Stimulated activated naive CD4-positive, alpha-beta T cell (primary cell): ENCODE measurements around the gene MT2A.

Experiments
- DNase-seq, 6 experiments: peaks; one replicate each; lab custom pipeline; 2025; lab: John Stamatoyannopoulos, UW

The MT2A gene

DNA sequence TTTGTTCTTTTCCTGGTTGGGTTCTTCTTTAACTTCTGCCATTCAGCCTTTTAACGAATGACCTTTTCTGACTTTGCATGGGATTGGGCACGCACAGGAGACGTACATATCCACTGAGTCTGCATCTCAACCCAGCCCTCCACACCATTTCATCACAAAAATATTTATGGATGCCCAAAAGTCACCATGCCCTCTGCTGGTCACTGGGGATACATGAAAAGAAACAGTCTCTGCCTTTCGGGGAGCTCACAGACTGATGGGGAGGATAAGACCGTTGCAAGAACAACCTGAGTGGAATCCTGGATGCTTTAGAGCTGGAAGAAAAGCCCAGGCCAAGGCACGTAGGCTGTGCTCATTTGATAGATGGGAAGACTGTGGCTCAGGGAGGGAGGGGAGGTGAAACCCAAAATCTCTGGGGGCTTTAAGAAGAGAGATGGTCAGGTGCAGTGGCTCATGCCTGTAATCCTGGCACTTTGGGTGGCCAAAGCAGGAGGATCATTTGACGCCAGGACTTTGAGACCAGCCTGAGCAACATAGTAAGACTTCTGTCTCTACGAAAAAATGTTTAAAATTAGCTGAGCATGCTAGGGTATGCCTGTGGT lies 7.9 kb upstream of the MT2A start:
- DNase-seq, result peak in 2 of 6 experiments; percentile 6 to 8

DNA sequence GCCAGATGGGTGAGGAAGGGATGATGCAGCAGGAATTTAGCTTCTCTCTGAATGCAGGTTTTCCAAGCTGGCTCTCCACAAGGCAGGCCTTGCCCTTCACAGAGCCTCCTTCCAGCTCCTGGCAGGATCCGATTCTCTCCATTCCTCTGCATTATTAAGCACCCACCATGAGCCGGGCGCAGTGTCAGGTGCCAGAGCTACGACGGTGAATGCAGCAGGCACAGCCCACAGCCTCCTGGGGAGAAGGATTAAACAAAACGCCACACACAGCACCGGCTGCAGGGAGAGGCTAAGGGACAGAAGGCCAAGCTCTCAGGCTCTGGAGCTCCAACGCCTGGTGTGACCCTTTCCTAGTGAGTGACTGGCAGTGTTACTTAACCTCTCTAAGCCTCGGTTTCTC lies 7.1 kb upstream of the MT2A start:
- no peak for DNase-seq

DNA sequence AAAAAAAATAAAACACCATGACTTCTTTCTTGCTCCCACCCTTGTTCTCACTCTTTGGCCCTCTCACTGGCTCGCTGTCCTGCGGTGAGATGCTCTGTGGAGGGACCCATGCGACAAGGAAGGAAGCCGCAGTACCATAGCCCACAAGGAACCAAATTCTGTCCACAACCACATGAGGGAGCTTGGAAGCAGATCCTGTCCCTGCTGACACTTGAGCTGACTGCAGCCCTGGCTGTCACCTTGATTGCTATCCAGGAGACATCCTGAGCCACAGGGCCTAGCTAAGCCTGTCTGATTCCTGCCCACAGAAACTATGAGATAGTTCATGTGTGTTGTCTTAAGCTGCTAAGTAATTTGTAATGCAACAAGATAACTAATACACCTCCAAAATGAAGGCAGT lies 4.8 kb upstream of the MT2A start:
- DNase-seq, result peak in 3 of 6 experiments; percentile 5 to 26 (median 7)

DNA sequence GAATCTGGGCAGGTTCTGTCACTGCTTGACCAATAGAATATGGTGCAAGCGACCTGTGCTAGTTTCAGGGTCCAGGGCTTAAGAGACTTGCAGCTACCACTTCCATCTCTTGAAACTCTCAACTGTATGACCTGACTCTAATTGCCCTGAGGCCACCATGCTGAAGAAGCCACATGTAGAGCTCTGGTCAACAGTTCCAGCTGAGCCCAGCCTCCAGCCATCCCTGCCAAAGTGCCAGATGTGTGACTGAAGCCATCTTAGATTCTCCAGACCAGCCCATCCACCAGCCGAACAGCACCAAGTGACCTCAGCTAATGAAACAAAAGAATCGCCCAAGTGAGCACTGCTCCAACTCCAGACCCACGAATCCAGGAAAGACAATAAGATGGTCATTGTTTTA lies 3.4 kb upstream of the MT2A start:
- no peak for DNase-seq

DNA sequence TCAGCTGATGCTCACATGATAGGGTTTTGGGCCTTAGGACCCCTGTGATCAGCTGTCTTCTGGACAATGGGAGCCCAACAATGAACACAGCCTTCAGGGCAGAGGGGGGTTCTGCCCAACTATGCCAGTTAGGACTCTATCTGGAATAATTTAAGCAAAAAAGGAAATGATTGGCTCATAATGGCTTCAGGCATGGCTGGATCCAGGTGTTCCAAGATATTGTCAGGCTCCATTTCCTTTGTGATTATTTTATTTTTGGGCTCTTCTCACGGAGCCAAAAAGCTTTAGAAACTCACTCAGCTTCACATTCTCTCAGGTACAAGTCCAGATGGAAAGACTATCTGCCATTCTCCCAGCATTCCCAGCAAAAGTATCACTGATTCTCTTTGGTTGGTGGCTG lies 2.9 kb upstream of the MT2A start:
- DNase-seq, result no peak

DNA sequence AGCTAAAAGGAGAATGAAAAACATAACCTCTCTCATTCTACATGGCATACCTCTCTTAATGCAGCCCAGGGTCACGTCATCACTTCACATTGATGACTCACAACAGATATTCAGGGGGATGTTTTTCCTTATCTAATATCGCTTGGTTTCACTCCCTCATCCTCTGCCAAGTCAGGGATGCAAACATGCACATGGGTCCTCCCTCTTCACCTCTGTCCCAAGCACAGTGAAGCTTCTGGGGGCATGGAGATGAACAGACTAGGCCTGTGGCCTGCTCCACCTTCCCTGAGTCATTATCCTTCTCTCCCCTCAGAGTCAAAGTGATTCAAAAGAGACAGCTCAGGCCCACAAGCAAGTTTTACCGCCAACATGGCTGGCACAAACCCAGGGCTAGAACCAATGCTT lies 2.3 kb upstream of the MT2A start:
- no peak for DNase-seq

DNA sequence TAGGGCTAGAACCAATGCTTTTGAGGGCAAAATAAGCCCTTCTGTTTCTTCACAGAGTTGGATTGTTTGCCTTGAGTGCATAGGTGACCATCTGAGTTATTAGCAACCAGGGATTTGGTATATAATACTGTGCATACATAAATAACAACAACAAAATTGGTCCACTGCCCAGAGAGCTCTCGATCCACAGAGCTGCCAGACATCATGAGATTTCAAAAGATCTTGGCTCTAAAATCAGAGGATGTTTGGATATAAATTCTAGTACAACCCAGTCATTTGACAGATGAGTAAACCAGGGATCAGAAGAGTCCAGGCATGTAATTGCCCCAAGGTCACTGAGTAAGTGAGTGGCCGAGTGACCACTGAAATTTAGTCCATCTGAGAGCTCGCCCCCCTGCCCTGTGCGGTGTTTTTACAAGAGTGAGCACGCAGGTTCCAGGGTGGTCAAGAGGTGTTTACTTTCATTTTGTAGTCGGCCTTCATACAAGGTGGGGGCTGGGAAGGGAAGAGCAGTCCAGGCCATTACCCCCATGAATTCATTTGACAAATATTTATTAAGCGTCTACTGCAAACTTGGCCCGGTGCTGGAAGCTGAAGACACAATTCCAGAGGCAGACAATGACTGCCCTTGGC lies 1.8 kb upstream of the MT2A start:
- DNase-seq, result no peak

DNA sequence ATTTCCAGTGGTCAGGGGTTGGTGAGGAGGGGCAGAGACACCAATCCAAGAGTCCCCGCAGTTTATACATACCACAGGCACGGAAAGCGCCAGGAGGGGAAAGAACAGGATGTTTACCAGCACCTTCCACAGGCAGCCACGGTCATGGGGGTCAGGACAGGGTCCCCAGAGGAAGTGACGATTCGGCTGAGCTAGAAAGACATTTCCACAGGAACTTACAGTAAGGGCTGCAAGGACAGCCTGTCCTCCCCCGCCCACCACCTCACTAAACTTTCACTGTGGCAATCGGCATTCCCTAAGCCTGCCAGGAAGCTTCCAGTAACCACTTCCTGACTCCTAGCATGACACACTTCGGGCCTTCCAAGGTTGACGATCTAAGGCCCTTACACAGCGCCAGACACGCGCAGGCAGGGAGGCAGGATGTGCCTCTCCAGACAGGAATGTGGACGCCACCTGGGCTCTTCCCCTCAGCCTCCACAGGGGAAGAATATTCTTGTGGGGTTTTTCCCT lies 1.2 kb upstream of the MT2A start:
- DNase-seq, result peak in 4 of 6 experiments; percentile 6 to 32 (median 23)

DNA sequence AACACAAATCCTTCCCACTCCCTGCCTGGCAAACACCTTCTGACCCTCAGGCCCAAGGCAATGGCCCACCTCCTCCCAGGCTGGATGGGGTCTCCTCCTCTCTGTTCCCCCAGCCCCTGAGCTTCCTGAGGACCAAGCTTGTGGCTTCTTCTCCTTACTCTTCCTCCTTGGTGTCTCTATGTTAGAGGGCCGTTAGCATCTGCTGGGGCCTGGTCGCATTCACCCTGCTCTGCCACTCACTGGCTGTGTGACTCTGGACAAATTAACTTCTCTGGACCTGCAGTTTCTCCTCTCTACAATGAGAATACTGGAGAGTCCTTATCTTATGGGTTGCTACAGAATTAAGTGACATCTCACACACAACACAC lies 725 bp upstream of the MT2A start:
- no peak for DNase-seq

DNA sequence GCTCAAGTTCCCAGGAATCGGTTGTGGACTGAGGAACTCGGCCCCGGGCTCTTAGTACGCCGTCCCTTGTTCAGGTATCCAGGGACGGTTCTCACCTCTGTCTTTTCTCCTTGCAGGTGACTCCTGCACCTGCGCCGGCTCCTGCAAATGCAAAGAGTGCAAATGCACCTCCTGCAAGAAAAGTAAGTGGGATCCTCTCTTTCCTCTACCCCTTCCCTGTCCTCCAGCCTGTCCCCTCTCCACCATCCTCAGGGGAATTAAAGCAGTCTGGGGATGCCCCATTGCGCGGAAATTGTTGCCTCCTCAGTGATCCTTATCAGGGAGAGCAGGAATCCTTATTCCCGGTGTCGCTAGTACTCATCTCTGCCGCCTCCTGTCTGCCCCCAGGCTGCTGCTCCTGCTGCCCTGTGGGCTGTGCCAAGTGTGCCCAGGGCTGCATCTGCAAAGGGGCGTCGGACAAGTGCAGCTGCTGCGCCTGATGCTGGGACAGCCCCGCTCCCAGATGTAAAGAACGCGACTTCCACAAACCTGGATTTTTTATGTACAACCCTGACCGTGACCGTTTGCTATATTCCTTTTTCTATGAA lies 585 bp downstream of the MT2A start:
- DNase-seq, result no peak

DNA sequence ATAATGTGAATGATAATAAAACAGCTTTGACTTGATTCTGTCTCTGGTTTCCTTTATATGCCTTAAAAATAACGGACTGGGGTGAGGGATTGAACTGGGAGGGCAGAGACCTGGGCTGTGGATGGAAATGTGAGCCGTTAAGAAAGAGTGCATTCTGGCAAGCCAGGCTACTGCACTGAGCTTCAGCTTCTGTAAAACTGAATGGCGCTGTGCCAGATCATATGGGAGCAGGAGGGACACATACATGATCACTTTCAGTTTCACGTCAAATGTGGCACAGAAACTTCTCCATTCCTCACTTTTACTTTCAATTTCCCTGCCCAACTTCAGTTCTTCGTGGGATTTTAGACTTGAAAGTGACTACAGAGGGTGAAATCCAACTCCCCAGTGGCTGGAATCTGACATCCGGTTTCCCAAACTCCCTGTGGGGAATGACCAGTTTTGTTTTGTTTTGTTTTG lies 1.1 kb downstream of the MT2A start:
- DNase-seq, result peak; percentile 25 to 83 (median 75)

DNA sequence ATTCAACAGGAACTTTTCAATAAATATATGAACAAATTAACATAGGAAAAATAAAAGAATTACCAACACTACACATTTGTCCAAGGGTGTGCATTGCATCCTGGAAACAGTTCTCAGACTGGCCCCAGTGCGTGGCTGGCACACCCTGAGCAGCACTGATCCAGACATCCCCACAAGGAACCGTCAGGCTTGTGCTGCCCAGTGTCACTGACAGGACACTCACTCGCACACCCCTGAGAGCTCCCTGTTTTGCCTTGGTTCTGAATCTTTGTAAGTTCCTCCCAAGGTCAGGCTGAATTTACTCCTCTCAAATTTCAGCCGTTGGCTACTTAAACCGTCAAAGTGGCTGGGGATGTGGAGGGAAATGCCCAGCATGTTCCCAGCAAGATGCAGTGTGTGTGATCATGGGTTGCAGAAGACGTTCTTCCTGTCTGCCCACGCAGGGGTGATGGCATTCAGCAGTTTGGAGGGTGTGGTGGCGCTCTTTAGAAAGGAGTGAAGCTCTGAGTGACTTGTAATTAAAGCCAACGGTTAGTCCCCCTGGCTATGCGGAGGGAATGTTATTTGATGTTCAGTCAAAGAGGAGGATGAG lies 1.7 kb downstream of the MT2A start:
- peak; percentile 51 to 78 (median 64) for DNase-seq

DNA sequence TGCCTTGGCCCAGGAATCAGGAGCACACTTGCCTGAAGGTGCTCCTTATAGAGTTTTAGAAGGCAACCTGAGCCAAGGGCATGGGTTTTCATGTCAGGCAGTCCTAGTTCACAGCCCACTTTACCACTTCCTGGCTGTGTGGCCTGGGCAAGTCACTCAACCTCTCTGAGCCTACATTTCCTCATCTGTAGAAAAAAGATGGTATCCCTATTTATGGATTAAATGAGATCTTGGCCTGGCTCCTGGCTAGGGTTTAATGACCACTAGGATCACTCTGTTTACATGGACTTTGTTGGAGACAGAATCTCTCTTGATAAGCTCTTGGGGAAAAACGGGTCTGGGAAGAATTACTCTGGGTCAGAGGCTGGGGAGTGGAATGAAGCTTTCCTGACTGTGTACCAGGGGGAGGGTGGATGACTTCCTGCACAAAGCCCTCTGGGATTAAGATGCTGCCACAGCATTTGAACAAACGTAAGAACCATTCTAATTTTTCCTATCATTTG lies 2.3 kb downstream of the MT2A start:
- DNase-seq, result no peak

DNA sequence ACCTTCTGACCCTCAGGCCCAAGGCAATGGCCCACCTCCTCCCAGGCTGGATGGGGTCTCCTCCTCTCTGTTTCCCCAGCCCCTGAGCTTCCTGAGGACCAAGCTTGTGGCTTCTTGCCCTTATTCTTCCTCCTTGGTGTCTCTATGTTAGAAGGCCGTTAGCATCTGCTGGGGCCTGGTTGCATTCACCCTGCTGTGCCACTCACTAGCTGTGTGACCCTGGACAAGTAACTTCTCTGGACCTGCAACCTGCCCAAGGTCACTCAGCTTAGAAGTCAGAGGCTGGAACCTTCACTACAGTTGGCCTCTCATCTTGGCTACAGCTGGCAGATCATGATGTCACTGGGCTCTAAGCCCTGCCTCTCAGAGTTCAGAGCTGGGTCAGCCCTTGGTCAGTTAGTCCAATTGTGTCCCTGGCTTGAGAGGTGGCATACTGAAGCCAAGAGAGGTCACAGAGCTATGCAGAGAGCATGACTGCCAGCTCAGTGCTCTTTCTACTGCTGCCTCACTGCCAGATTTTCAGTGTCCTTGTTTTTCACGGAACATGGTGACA lies 3.0 kb downstream of the MT2A start:
- no peak for DNase-seq

DNA sequence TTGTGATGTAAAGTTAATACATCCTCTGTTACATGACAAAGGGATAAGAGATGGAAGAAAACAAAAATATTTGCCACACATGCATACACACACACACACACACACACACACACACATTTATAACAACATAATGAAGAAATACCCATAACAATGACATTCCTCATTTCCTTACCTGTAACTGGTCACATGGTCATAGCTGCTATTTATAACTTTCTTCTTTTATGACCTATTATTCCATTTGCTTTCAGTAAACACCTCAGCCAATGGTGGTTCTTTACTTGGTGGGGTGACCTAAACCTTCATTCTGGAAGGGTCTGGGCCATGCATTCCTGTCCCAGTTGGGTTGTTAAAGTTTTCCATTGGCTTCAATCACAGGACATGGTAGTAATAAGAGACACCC lies 5.3 kb downstream of the MT2A start:
- no peak for DNase-seq

DNA sequence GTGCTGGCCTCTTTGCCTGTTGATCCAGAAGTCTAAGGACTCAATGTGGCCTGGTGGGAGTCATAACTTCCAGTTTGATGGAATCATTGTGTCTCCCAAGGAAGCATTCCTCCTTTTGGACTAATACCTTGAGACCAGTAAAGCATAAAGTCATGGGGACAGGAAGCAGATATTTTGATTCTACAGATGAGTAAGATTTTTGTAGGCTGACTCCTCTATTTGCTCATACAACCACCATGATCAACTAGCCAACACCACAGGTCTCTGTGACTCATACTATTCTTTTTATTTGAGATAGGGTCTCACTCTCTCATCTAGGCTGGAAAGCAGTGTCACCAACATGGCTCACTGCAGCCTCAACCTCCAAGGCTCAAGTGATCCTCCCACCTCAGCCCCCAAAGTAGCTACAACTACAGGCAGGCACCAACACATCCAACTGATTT lies 6.2 kb downstream of the MT2A start:
- no peak for DNase-seq

DNA sequence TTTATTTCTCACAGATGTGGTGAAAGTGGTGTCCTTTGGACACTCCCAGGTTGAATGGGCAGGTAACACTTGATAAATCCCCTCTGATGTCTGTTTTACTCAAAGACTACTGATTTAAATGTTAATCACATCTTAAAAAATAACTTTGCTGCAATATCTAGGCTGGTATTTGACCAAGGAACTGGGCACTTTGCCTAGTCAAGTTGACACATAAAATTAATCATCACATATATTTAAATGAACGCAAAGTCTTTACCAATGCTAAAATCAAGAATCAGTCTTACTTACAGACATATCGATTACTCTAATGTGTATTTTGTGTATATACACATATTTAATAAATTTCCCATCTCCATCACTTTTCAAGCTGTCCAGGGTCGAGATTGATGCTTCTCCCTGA lies 7.0 kb downstream of the MT2A start:
- DNase-seq, result no peak

DNA sequence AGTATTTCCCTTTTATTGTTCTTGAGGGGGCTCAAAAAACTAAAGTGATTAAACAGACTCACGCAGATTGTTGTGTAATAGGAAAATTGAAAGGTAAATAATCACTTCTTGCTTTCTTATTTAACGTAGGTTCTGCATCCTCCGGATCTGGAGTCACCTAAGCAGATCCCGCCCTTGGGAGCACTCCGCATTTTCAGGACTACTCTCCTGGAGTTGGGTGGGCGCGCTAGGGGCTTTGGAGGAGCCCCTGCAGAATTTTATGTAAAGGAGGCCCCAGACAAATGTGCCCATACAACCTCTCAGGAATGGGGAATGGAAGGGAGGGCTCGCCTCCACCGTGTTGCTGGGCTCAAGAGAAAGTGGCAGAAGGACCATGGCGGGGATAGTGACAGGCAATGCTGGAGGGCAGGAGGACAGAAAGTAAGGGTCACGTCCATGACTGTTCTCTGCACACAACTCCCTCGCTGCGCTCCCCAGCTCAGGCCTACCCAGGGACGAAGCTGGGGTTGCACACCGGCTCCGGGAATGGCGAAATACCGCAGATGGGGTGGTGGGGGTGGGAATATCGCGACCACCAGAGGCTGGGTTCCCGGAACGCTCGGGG lies 8.3 kb downstream of the MT2A start:
- DNase-seq, result no peak

DNA sequence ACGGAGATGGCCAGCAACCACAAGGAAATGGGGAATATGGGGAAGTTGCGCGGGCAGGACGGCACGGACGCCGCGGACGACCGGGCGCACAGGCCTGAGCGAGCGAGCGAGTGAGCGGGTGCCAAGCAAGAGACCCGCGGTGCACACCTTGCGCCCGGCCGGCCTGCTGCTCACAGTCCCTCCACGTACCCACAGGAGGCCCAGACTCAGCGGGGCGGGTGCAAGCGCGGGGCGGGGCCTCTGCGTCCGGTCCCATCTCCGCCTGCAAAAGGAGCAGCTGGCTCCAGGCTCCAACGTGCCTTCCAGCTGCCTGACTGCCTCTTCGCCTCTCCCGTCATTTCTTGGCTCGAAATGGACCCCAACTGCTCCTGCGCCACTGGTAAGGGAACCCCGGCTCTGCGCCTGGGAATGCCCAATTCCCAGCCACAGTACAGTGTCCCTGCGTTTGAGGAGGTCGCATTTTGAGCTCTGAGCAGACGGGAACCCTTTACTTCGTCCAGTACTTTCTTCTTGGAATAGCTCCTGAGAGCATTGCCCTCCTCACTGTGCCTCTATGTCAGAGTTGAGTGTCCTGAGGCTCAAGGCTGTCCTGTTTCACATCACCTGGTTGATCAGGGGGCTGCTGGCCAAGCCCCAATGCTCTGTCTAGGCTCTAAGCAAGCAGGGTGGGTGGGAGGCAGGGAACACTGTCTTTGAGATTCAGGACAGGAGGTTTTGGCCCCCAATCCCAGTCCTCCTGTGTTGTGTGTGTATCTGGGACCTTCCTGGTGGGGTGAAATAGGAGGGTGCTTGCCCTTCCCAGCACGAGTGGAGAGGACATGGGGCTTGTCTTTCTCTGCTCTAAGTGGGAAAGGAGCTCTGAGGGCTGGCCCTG lies 9.1 kb downstream of the MT2A start:
- peak in 5 of 6 experiments; percentile 14 to 41 (median 34) for DNase-seq

DNA sequence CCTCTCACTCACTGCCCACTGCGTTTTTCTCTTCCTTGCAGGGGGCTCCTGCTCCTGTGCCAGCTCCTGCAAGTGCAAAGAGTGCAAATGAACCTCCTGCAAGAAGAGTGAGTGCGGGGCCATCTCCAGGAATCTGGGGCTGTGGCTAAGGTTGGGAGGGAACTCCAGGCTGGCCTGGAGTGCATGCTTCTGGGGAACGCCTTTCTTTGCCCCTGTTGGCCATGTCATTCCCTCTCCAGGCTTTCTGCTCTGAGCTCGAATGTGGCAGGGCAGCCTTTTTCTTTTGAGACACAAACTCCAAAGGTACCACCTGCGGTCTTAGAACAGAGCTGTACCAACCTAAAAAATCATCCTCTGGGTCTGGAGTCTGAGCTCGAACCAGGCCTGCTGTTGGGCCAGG lies 9.8 kb downstream of the MT2A start:
- DNase-seq, result no peak

DNA sequence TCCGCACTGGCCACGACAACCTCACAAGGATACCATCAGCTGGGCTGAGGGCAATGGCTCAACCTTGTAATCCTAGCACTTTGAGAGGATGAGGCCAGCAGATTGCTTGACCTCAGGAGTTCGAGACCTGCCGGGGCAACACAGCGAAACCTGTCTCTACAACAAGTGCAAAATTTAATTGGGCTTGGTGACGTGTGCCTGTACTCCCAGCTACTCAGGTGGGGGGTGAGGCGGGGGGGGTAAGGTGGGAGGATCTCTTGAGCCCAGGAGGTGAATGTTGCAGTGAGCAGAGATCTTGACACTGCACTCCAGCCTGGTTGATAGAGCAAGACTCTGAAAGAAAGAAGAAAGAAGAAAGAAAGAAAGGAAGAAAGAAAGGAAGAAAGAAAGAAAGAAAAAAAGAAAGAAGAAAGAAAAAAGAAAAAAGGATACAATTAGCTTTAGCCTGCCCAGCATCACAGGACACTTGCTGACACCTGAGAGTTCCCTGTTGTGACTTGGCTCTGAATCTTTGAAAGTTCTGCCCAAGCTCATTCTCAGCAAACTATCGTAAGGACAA lies 12.0 kb downstream of the MT2A start:
- no peak for DNase-seq
